GM13976 (cell line): ENCODE results near the gene MGLL.

Source experiments
- DNase-seq: peaks from one replicate; pipeline ENCODE4 v3.0.0; 2012; ENCODE audit warnings: low spot score
- CTCF ChIP-seq: IDR thresholded peaks from 2 replicates; pipeline ENCODE4 v1.5.1; 2012; ENCODE audit warnings: borderline replicate concordance, mild to moderate bottlenecking; ENCODE audit not compliant: insufficient read depth; ENCODE audit errors: extremely low read depth, missing control alignments, control extremely low read depth
- in situ Hi-C: fragments of 300-500 bp; cut with MboI; formaldehyde crosslinking; loops from one replicate; pipeline ENCODE4 v1.12.0; 2022; ENCODE audit warnings: low sequenced_read_pairs, mixed read lengths, inconsistent platforms; ENCODE audit not compliant: unreplicated experiment

Gene MGLL

GRCh38 chr3:127675651-127676391, 146.5 kb downstream of the MGLL start:
- in situ Hi-C loops: no loop called here
- no peak for TF ChIP-seq CTCF
- DNase-seq: no peak

- in situ Hi-C loops: no loop called here
- TF ChIP-seq CTCF: no peak
- no peak for DNase-seq
Observed at GRCh38 chr3:127674790-127675189, 147.5 kb downstream of the MGLL start.

GRCh38 chr3:127674101-127674721, 148.1 kb downstream of the MGLL start:
- in situ Hi-C loops: no loop called here
- no peak for TF ChIP-seq CTCF
- DNase-seq: no peak

- DNase-seq: peak; percentile 66
- TF ChIP-seq CTCF: no peak
Observed at GRCh38 chr3:127673191-127674100, 148.9 kb downstream of the MGLL start.

GRCh38 chr3:127672429-127673190, 149.7 kb downstream of the MGLL start, which contains the start of gene ABTB1:
TSS of gene ABTB1 (plus strand) at chr3:127672952. CDS start at chr3:127673026, 74 bp downstream.
- in situ Hi-C loops: no loop called here
- DNase-seq: peak; percentile 98
- no peak for TF ChIP-seq CTCF

More at GRCh38 chr3:127673191-127674100, 148.9 kb downstream of the MGLL start:
- in situ Hi-C loops: no loop called here
